H1 (cell line): ENCODE data around the gene TIMP3. TPM values are rescaled to one million over a fixed set of nuclear protein-coding genes. Genes with fewer than 3 reads are reported as not detected.

Experiments used
- CTCF ChIA-PET: fragments of 300-600 bp; sonication (Branson Sonifier 250); formaldehyde crosslinking; loops from one replicate; lab custom pipeline; 2021; ENCODE audit not compliant: partially characterized antibody; lab: Charles Lee
- POLR2A ChIA-PET: fragments of 300-600 bp; sonication (Branson Sonifier 250); formaldehyde crosslinking; loops from one replicate; lab custom pipeline; 2021; ENCODE audit warnings: inconsistent platforms; ENCODE audit not compliant: partially characterized antibody; lab: Charles Lee
- DNase-seq, 2 experiments: peaks; one replicate each; pipeline versions ENCODE4 v3.0.0 to v3.0.0-alpha.2; 2010 to 2022; ENCODE audit warnings: low spot score in 2 of 2, low read depth in 1 of 2, mixed read lengths in 1 of 2
- FAIRE-seq: peaks from 2 replicates; lab custom pipeline; 2011; peaks lifted over from hg19 to GRCh38; lab: Jason Lieb, UNC
- H2AFZ ChIP-seq: 2 replicates; pipeline ENCODE4 v1.8.1; 2012; ENCODE audit warnings: low read length, inconsistent platforms
- H2AK5ac ChIP-seq: 2 replicates; pipeline ENCODE4 v1.6.1; 2013; ENCODE audit warnings: low read depth, low read length
- H2BK120ac ChIP-seq: replicated peaks from 2 replicates; pipeline ENCODE3; 2013; ENCODE audit warnings: low read depth, low read length, inconsistent platforms
- H2BK12ac ChIP-seq: 2 replicates; pipeline ENCODE4 v1.6.1; 2013; ENCODE audit warnings: low read depth, low read length
- H2BK15ac ChIP-seq: 2 replicates; pipeline ENCODE4 v1.6.1; 2013; ENCODE audit warnings: low read length
- H2BK20ac ChIP-seq: 2 replicates; pipeline ENCODE4 v1.6.1; 2013; ENCODE audit warnings: low read length
- H2BK5ac ChIP-seq: 2 replicates; pipeline ENCODE4 v1.6.1; 2013; ENCODE audit warnings: low read depth, low read length
- H3K14ac ChIP-seq: 2 replicates; pipeline ENCODE4 v1.6.1; 2013; ENCODE audit warnings: inconsistent platforms; ENCODE audit not compliant: insufficient read length
- H3K18ac ChIP-seq: 2 replicates; pipeline ENCODE4 v1.6.1; 2013; ENCODE audit warnings: low read length; ENCODE audit errors: extremely low read depth
- H3K23ac ChIP-seq: 2 replicates; pipeline ENCODE4 v1.6.1; 2013; ENCODE audit warnings: inconsistent platforms; ENCODE audit not compliant: insufficient read length
- H3K23me2 ChIP-seq: 2 replicates; pipeline ENCODE4 v1.6.1; 2013; ENCODE audit warnings: low read depth, low read length
- H3K27ac ChIP-seq: 2 replicates; pipeline ENCODE4 v1.6.1; 2011; ENCODE audit warnings: low read depth, low read length, inconsistent platforms
- H3K27me3 ChIP-seq, 4 experiments: replicated peaks in 1 of 4; 1 replicate in 1 of 4; 2 replicates in 3 of 4; pipeline versions ENCODE4 v1.6.1 to v1.8.1; 2011 to 2013; ENCODE audit warnings: low read length in 3 of 4, mild to moderate bottlenecking in 3 of 4, inconsistent platforms in 2 of 4, mixed read lengths in 2 of 4, moderate library complexity in 1 of 4; ENCODE audit not compliant: control insufficient read depth in 3 of 4, insufficient read depth in 3 of 4; ENCODE audit errors: extremely low read depth in 1 of 4
- H3K36me3 ChIP-seq, 4 experiments: 2 replicates each; pipeline versions ENCODE4 v1.6.1 to v1.8.1; 2011 to 2013; ENCODE audit warnings: mild to moderate bottlenecking in 4 of 4, low read length in 3 of 4, moderate library complexity in 2 of 4, control low read depth in 1 of 4, inconsistent platforms in 1 of 4; ENCODE audit not compliant: insufficient read depth in 4 of 4, control insufficient read depth in 2 of 4
- H3K4ac ChIP-seq: replicated peaks from 2 replicates; pipeline ENCODE3; 2013; ENCODE audit warnings: low read length, low read depth, mixed read lengths, inconsistent platforms; ENCODE audit not compliant: insufficient read length
- H3K4me1 ChIP-seq, 4 experiments: replicated peaks in 1 of 4; 1 replicate in 1 of 4; 2 replicates in 3 of 4; pipeline versions ENCODE4 v1.6.1 to v1.8.1; 2011 to 2013; ENCODE audit warnings: low read length in 3 of 4, inconsistent platforms in 2 of 4, mixed read lengths in 1 of 4; ENCODE audit not compliant: insufficient read depth in 4 of 4, control insufficient read depth in 3 of 4
- H3K4me2 ChIP-seq, 2 experiments: 2 replicates each; pipeline versions ENCODE4 v1.6.1 to v1.8.1; 2011 to 2013; ENCODE audit warnings: low read depth in 2 of 2, low read length in 2 of 2, control low read depth in 1 of 2, inconsistent platforms in 1 of 2, mild to moderate bottlenecking in 1 of 2; ENCODE audit not compliant: insufficient read depth in 1 of 2
- H3K4me3 ChIP-seq, 4 experiments: fragments of 200-600, 300-600 bp in 1 of 4; sonication (generic), shearing (Covaris generic), sonication (Bioruptor Twin) in 1 of 4; 2 replicates each; pipeline versions ENCODE4 v1.5.1 to v1.8.1; 2011 to 2016; ENCODE audit warnings: low read length in 4 of 4, low read depth in 3 of 4, control low read depth in 2 of 4, inconsistent platforms in 2 of 4, mild to moderate bottlenecking in 2 of 4, mixed read lengths in 1 of 4, moderate library complexity in 1 of 4; ENCODE audit not compliant: insufficient read depth in 2 of 4; ENCODE audit errors: extremely low read depth in 1 of 4
- H3K56ac ChIP-seq: replicated peaks from 2 replicates; pipeline ENCODE3; 2013; ENCODE audit warnings: low read depth, mild to moderate bottlenecking, mixed read lengths, low read length, inconsistent platforms; ENCODE audit not compliant: insufficient read length
- H3K79me1 ChIP-seq: 2 replicates; pipeline ENCODE4 v1.6.1; 2013; ENCODE audit warnings: low read depth, low read length, control low read depth
- H3K79me2 ChIP-seq, 2 experiments: 2 replicates each; pipeline versions ENCODE4 v1.6.1 to v1.8.1; 2012 to 2013; ENCODE audit warnings: low read length in 2 of 2, mild to moderate bottlenecking in 2 of 2, inconsistent platforms in 1 of 2; ENCODE audit not compliant: insufficient read depth in 2 of 2, control insufficient read depth in 1 of 2
- H3K9ac ChIP-seq, 4 experiments: replicated peaks in 1 of 4; 1 replicate in 1 of 4; 2 replicates in 3 of 4; pipeline versions ENCODE4 v1.6.1 to v1.8.1; 2011 to 2013; ENCODE audit warnings: low read depth in 3 of 4, low read length in 3 of 4, control low read depth in 2 of 4, mild to moderate bottlenecking in 2 of 4, moderate library complexity in 2 of 4, inconsistent platforms in 1 of 4; ENCODE audit errors: extremely low read depth in 1 of 4
- H3K9me3 ChIP-seq, 2 experiments: 2 replicates each; pipeline versions ENCODE4 v1.6.1 to v1.8.1; 2012 to 2013; ENCODE audit warnings: mild to moderate bottlenecking in 2 of 2, moderate library complexity in 2 of 2, control low read depth in 1 of 2, inconsistent platforms in 1 of 2, low read depth in 1 of 2, low read length in 1 of 2, mixed read lengths in 1 of 2; ENCODE audit not compliant: insufficient read depth in 2 of 2
- H4K20me1 ChIP-seq, 2 experiments: replicated peaks in 1 of 2; 2 replicates each; pipeline versions ENCODE3 to v1.8.1; 2011 to 2013; ENCODE audit warnings: inconsistent platforms in 2 of 2, low read length in 2 of 2, mild to moderate bottlenecking in 1 of 2; ENCODE audit not compliant: insufficient read depth in 2 of 2, control insufficient read depth in 1 of 2
- H4K5ac ChIP-seq: 2 replicates; pipeline ENCODE4 v1.6.1; 2013; ENCODE audit warnings: low read length, low read depth, mixed read lengths, inconsistent platforms; ENCODE audit not compliant: insufficient read length
- H4K8ac ChIP-seq: 2 replicates; pipeline ENCODE4 v1.8.0; 2013; ENCODE audit warnings: mild to moderate bottlenecking, moderate library complexity, low read length, inconsistent platforms; ENCODE audit not compliant: insufficient read depth; ENCODE audit errors: extremely low read depth
- H4K91ac ChIP-seq: replicated peaks from 2 replicates; pipeline ENCODE3; 2013; ENCODE audit warnings: low read length, mixed read lengths, inconsistent platforms; ENCODE audit not compliant: insufficient read length
- RBBP5 ChIP-seq: IDR thresholded peaks from 2 replicates; pipeline ENCODE4 v1.7.1; 2012; ENCODE audit warnings: low read depth, mild to moderate bottlenecking, inconsistent platforms, low read length, moderate library complexity, borderline replicate concordance
- WGBS, 2 experiments: shearing (Covaris generic) in 1 of 2; methylation state at CpG; one replicate each; pipeline versions ENCODE4 v1.1.6 to v1.1.7; 2013 to 2015; ENCODE audit warnings: low lambda C conversion rate in 2 of 2, mixed read lengths in 2 of 2, inconsistent platforms in 1 of 2, low coverage in 1 of 2, missing lambda C conversion rate in 1 of 2; ENCODE audit not compliant: insufficient replicate concordance in 2 of 2, insufficient coverage in 1 of 2, insufficient read length in 1 of 2; ENCODE audit errors: extremely low coverage in 1 of 2, missing lambda C conversion rate in 1 of 2; 5-methylcytosine and 5-hydroxymethylcytosine counted together
- polyA plus RNA-seq, 7 experiments: library from polyadenylated mRNA; depleted of rRNA in 3 of 7; stranded (reverse) in 5 of 7; unstranded in 2 of 7; fragments of >200 nt in 5 of 7; fragments of 200-250 nt in 2 of 7; gene quantifications; 1 replicate in 5 of 7; 2 replicates in 1 of 7; 4 replicates in 1 of 7; pipeline versions ENCODE4 v1.2.1 to v1.2.3, GENCODE V29; 2011 to 2013; ENCODE audit warnings: missing spikeins in 2 of 7, mixed read lengths in 2 of 7
- total RNA-seq: library from RNA; stranded (reverse); fragmentation: NEBNext Ultra II Directional; extraction: Animal tissue kit (Norgen Biotek cat#: 25700); gene quantifications from 2 replicates; pipeline ENCODE4 v1.2.1, GENCODE V29; 2021

TIMP3 gene
- total and polyA plus RNA-seq, 2 of the 8 experiments (the other 6 are each of a cell fraction or from before 2014, with no cell fraction given): 1.3 to 4.7 TPM

DNA sequence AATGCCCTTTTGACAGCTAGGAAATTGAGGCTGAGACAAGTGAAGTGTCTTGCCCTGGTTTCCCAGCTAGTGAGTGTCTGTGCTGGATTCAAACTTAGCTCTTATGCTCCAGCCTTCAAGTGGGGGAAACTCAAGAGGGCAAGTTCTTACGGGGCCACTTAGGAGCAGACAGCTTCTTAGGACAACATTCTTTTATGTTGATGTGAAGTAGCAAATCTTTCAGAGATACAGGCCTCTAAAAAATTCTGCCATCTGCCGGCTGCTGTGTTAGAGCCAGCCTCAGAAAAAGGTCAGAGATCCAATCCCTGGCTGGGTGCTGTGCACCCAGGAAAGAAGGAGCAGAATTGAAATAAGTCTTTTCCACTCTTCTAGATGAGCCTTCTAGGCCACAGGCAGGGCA, 26.6 kb downstream of the TIMP3 start:
- Histone ChIP-seq H3K4me3 (no peak overlapping the region), H2BK20ac (no peak overlapping the region), H3K4ac (no peak overlapping the region), H3K36me3 (no peaks in the 10 kb centered on the region), H3K14ac (no peak overlapping the region), H3K79me2 (no peaks in the 10 kb centered on the region), H2AK5ac (no peak overlapping the region), H2BK15ac (no peak overlapping the region), H2AFZ (no peak overlapping the region), H3K9me3 (no peaks in the 10 kb centered on the region), H3K79me1 (no peaks in the 10 kb centered on the region), H3K4me1 (peaks cover 5 to 14% (median 8%) of the 10 kb centered on the region in 4 experiments), H4K20me1 (peaks cover 0 to 3% of the 10 kb centered on the region in 2 experiments), H3K4me2 (no peak overlapping the region), H4K91ac (no peak overlapping the region), H2BK12ac (no peak overlapping the region), H3K9ac (no peak overlapping the region), H2BK5ac (no peak overlapping the region), H3K23ac (no peak overlapping the region), H4K8ac (no peak overlapping the region), H3K27ac (no peak overlapping the region), H3K56ac (no peak overlapping the region), H3K18ac (no peak overlapping the region), H2BK120ac (no peak overlapping the region), H3K27me3 (no peaks in the 10 kb centered on the region), H3K23me2 (0 out of 2 replicates have a peak, but pooled peaks cover 2% of the 10 kb centered on the region), H4K5ac (no peak overlapping the region)
- no peak for TF ChIP-seq RBBP5
- FAIRE-seq: no peak
- no peak for DNase-seq
- WGBS, 2 experiments: 82% methylated on average over 2 of the region's 2 CpGs; no CpG with 5 or more reads in 1 of the 2 experiments
- CTCF ChIA-PET: interaction anchor here (0.6 to 5.5 kb wide), 8 partner anchors 9 to 489 kb away, joined by 3 to 39 read pairs (median 4); no protein-coding TSS in a partner anchor
- POLR2A ChIA-PET: interaction anchor here (0.6 kb wide), 1 partner anchor 353 kb away, joined by 3 read pairs; the partner anchor contains the start of gene FBXO7
